ENCODE data around the gene RHBDL3.

GRCh38 chr17:32278815-32279214 lies 13.2 kb downstream of the RHBDL3 start:
- TF ChIP-seq CTCF (conservative IDR thresholded peaks at IDR 0.05; ENCODE audit: low read depth, low read length) (no peak), EZH2phosphoT487 (IDR thresholded peaks at IDR 0.05; ENCODE audit: borderline replicate concordance, low read length) (no peak)
